GM23248 (cell line): ENCODE results near the gene ENAM.

Source experiments
- EZH2 ChIP-seq: fragments of 200-600 bp; sonication (generic); IDR thresholded peaks from 2 replicates; pipeline ENCODE4 v1.6.1; 2018; ENCODE audit warnings: antibody characterized with exemption, mild to moderate bottlenecking; ENCODE audit not compliant: insufficient read depth, poor library complexity, severe bottlenecking
- EZH2phosphoT487 ChIP-seq: fragments of 200-600 bp; sonication (generic); IDR thresholded peaks from 2 replicates; pipeline ENCODE4 v1.6.1; 2018; ENCODE audit warnings: antibody characterized with exemption, moderate library complexity, mild to moderate bottlenecking, low read depth; ENCODE audit not compliant: insufficient read depth

- TF ChIP-seq EZH2, result no peak
- TF ChIP-seq EZH2phosphoT487, result no peak
Measured at GRCh38 chr4:70670332-70671014, 41.9 kb downstream of the ENAM start.
